IPS-18a (cell line): ENCODE data around the gene SNAP29.

ENCODE experiments used
- H3K27ac ChIP-seq: one replicate; pipeline ENCODE4 v1.5.1; 2013; ENCODE audit warnings: low read length
- H3K27me3 ChIP-seq: one replicate; pipeline ENCODE4 v1.6.1; 2013; ENCODE audit warnings: mild to moderate bottlenecking, low read length; ENCODE audit not compliant: control insufficient read depth, insufficient read depth
- H3K36me3 ChIP-seq: one replicate; pipeline ENCODE4 v1.6.1; 2013; ENCODE audit warnings: low read depth, low read length; ENCODE audit not compliant: control insufficient read depth
- H3K4me1 ChIP-seq: one replicate; pipeline ENCODE4 v1.6.1; 2013; ENCODE audit warnings: low read depth, low read length; ENCODE audit not compliant: control insufficient read depth
- H3K4me3 ChIP-seq: one replicate; pipeline ENCODE4 v1.5.1; 2013; ENCODE audit warnings: low read length
- H3K9ac ChIP-seq: one replicate; pipeline ENCODE4 v1.6.1; 2013; ENCODE audit warnings: mild to moderate bottlenecking, low read length, moderate library complexity
- H3K9me3 ChIP-seq: one replicate; pipeline ENCODE4 v1.6.1; 2013; ENCODE audit warnings: low read depth, low read length; ENCODE audit not compliant: control insufficient read depth

Gene SNAP29

GRCh38 chr22:20857838-20858614 is 781 bp upstream of the SNAP29 start:
- H3K36me3 ChIP-seq = no peaks in the 10 kb centered on the region

GRCh38 chr22:20859615-20860014 is 808 bp downstream of the SNAP29 start:
- Histone ChIP-seq H3K27me3 (peaks cover 12% of the 10 kb centered on the region), H3K4me1 (peaks cover 7% of the 10 kb centered on the region), H3K9ac (peak overlapping the region; percentile 53), H3K4me3 (peak overlapping the region; percentile 85), H3K9me3 (no peaks in the 10 kb centered on the region), H3K27ac (no peak overlapping the region), H3K36me3 (no peaks in the 10 kb centered on the region)

More at GRCh38 chr22:20857838-20858614, 781 bp upstream of the SNAP29 start:
- H3K27ac ChIP-seq = no peak overlapping the region
- H3K4me3 ChIP-seq = peak overlapping the region; percentile 84
- peaks cover 12% of the 10 kb centered on the region for H3K27me3 ChIP-seq
- no peaks in the 10 kb centered on the region for H3K9me3 ChIP-seq
- peak overlapping the region; percentile 70 for H3K9ac ChIP-seq
- H3K4me1 ChIP-seq = peaks cover 7% of the 10 kb centered on the region

- Histone ChIP-seq H3K4me3 (no peak overlapping the region), H3K9ac (no peak overlapping the region), H3K4me1 (peaks cover 7% of the 10 kb centered on the region), H3K27me3 (peaks cover 7% of the 10 kb centered on the region), H3K9me3 (no peaks in the 10 kb centered on the region), H3K36me3 (no peaks in the 10 kb centered on the region), H3K27ac (no peak overlapping the region)
Observed at GRCh38 chr22:20862540-20862939, 3.7 kb downstream of the SNAP29 start.

- H3K4me1 ChIP-seq = peaks cover 7% of the 10 kb centered on the region
- H3K27ac ChIP-seq = no peak overlapping the region
- H3K4me3 ChIP-seq = no peak overlapping the region
- H3K27me3 ChIP-seq = peaks cover 7% of the 10 kb centered on the region
- H3K36me3 ChIP-seq = no peaks in the 10 kb centered on the region
- no peaks in the 10 kb centered on the region for H3K9me3 ChIP-seq
- H3K9ac ChIP-seq = no peak overlapping the region
Observed at GRCh38 chr22:20863366-20863765, 4.6 kb downstream of the SNAP29 start.

- peaks cover 5% of the 10 kb centered on the region for H3K27me3 ChIP-seq
Observed at GRCh38 chr22:20864186-20864908, 5.5 kb downstream of the SNAP29 start.

DNA sequence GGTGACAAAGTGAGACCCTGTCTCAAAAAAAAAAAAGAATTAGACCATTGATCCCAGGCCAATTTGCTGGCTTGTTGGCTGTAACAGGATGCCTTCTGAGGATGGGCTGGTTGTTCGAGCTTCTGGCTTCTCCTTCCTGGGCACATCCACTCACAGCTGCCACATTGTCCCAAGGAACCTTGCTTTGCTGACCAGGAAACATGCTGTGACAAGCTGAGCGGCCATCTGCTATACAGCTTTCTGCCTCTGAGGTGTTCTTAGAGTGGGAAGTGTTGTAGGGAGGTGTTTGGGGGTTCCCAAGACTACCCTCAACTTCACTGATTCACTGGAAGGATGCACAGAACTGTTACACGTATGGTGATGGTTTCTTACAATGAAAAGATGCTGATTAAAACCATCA is 6.5 kb downstream of the SNAP29 start:
- Histone ChIP-seq H3K27me3 (no peaks in the 10 kb centered on the region), H3K9me3 (no peaks in the 10 kb centered on the region), H3K36me3 (no peaks in the 10 kb centered on the region), H3K27ac (no peak overlapping the region), H3K4me1 (no peaks in the 10 kb centered on the region), H3K4me3 (no peak overlapping the region), H3K9ac (no peak overlapping the region)

More at GRCh38 chr22:20864186-20864908, 5.5 kb downstream of the SNAP29 start:
- Histone ChIP-seq H3K9ac (no peak overlapping the region), H3K36me3 (no peaks in the 10 kb centered on the region), H3K9me3 (no peaks in the 10 kb centered on the region), H3K4me1 (peaks cover 5% of the 10 kb centered on the region), H3K27ac (no peak overlapping the region), H3K4me3 (no peak overlapping the region)

DNA sequence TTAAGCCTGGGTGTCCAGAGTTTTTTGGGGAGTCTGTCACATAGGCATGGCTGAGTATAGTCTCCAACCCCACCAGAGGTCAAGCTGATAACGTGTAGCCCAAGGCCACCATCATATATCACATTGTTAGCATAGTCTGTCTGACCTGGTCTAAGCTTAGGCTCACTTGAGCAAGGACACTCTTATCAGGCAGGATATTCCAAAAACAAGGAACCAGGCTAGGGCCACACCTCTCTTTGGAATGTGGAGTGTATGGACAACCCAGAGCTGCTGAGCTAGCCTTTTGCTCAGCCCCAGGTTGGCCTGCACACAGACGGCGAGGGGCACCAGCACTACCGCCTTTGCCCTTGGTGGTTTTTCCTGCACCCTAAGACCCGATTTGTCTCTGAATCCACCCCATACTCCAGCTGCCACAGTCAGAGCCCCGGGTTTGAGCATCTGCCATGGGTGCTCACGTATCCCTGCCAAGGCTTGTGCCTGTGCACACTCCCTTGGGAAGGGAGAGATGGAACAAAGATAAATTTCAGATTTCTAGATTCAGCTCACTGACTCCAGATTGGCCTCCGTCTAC is 7.2 kb downstream of the SNAP29 start:
- Histone ChIP-seq H3K4me1 (no peaks in the 10 kb centered on the region), H3K27me3 (no peaks in the 10 kb centered on the region), H3K36me3 (no peaks in the 10 kb centered on the region), H3K9me3 (no peaks in the 10 kb centered on the region), H3K4me3 (no peak overlapping the region), H3K27ac (no peak overlapping the region), H3K9ac (no peak overlapping the region)

- H3K36me3 ChIP-seq = no peaks in the 10 kb centered on the region
- H3K27me3 ChIP-seq = no peaks in the 10 kb centered on the region
- H3K9ac ChIP-seq = no peak overlapping the region
- no peak overlapping the region for H3K4me3 ChIP-seq
- no peak overlapping the region for H3K27ac ChIP-seq
- no peaks in the 10 kb centered on the region for H3K9me3 ChIP-seq
- H3K4me1 ChIP-seq = no peaks in the 10 kb centered on the region
Observed at GRCh38 chr22:20866736-20867135, 7.9 kb downstream of the SNAP29 start.

- no peak overlapping the region for H3K27ac ChIP-seq
- H3K4me1 ChIP-seq = no peaks in the 10 kb centered on the region
- H3K27me3 ChIP-seq = no peaks in the 10 kb centered on the region
- H3K9me3 ChIP-seq = no peaks in the 10 kb centered on the region
- no peak overlapping the region for H3K9ac ChIP-seq
- H3K36me3 ChIP-seq = no peaks in the 10 kb centered on the region
- no peak overlapping the region for H3K4me3 ChIP-seq
Observed at GRCh38 chr22:20867179-20868024, 8.6 kb downstream of the SNAP29 start.

DNA sequence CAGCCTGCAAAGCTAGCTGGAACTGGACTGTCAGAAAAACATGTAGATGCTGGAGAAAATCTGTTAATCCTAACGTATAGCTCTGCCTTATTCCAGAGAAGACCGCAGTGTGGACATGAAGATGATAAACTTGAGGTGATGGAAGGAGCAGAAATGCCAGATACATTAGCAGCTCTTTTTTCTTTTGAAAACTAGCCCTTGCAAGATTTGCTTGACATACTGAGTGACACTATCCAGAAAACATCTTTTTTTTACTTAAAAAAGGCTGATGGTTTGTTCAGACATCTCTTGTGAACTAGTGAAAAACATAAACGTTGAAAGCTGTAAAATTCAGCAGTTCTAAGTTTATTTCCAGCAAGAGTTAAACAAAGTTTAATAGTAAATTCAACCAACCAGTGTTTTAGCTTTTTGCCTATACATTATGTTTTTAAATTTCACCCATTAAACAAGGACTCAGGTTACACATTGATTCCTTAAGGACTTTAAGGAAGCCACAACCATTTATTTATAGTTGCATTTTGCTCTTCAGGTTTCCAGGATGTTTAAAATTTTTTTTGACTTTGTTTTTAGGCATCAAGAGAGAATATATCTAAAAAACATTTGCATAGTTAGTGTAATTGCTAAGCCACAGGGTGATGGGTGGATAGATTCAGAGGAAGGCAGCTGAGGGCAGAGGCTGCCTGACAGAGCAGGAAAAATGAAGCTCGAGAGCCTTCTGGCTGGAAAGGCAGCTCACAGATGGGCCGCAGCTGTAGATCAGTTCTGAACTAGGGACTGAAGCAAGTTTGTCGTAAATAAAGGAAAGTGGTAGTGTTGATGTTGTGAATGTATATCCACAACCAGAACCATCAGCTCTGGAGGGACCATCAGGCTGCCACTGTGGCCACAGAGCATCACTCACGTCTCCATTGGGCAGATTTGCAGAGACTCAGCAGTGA is 9.5 kb downstream of the SNAP29 start:
- no peaks in the 10 kb centered on the region for H3K27me3 ChIP-seq
- H3K9ac ChIP-seq = no peak overlapping the region
- no peak overlapping the region for H3K4me3 ChIP-seq
- H3K36me3 ChIP-seq = no peaks in the 10 kb centered on the region
- no peak overlapping the region for H3K27ac ChIP-seq
- H3K9me3 ChIP-seq = no peaks in the 10 kb centered on the region
- H3K4me1 ChIP-seq = no peaks in the 10 kb centered on the region
